Gastrocnemius medialis (tissue), 4 donors: Measurements from ENCODE around the gene DCHS2. TPM values are rescaled to one million over a fixed set of nuclear protein-coding genes. Genes with fewer than 3 reads are reported as not detected.

Experiments
- ATAC-seq, 2 donors: fragments of 150-250 bp; one replicate each; pipeline ENCODE4 v1.9.1; 2016
- DNase-seq, 2 donors: peaks; one replicate each; pipeline ENCODE4 v3.0.0-alpha.2; 2019
- H3K27ac ChIP-seq, 4 donors: fragments of 200-600 bp; sonication (generic); 1 replicate in 1 of 4; 2 replicates in 3 of 4; pipeline ENCODE4 v1.5.1; 2016 to 2018; ENCODE audit warnings: mild to moderate bottlenecking in 2 of 4, moderate library complexity in 1 of 4
- H3K27me3 ChIP-seq, 3 donors: fragments of 200-600 bp; sonication (generic) in 2 of 3; 1 replicate in 1 of 3; 2 replicates in 2 of 3; pipeline versions ENCODE4 v1.5.1 to v1.6.0; 2016 to 2019; ENCODE audit warnings: mild to moderate bottlenecking in 1 of 3, moderate library complexity in 1 of 3
- H3K36me3 ChIP-seq, 2 donors: fragments of 200-600 bp; sonication (generic) in 1 of 2; one replicate each; pipeline ENCODE4 v1.5.1; 2017 to 2018
- H3K4me1 ChIP-seq, 2 donors: fragments of 200-600 bp; sonication (generic) in 1 of 2; one replicate each; pipeline ENCODE4 v1.5.1; 2016 to 2017; ENCODE audit warnings: mild to moderate bottlenecking in 2 of 2
- H3K4me3 ChIP-seq, 4 donors: fragments of 200-600 bp; sonication (generic) in 3 of 4; 1 replicate in 1 of 4; 2 replicates in 3 of 4; pipeline ENCODE4 v1.5.1; 2016 to 2019; ENCODE audit warnings: mild to moderate bottlenecking in 2 of 4
- H3K9me3 ChIP-seq, 3 donors: fragments of 200-600 bp; sonication (generic) in 2 of 3; 1 replicate in 1 of 3; 2 replicates in 2 of 3; pipeline ENCODE4 v1.5.1; 2016 to 2019
- POLR2A ChIP-seq, 2 donors: fragments of 450-650 bp; IDR thresholded peaks; one replicate each; pipeline ENCODE4 v1.6.1; 2017; ENCODE audit warnings: antibody characterized with exemption in 2 of 2, mild to moderate bottlenecking in 2 of 2, moderate library complexity in 2 of 2
- in situ Hi-C, 4 donors: fragments of 200-750 bp; cut with MboI; loops; one replicate each; pipeline versions ENCODE4 v1.15.0 to v1.8.0; 2017; ENCODE audit warnings: low sequenced_read_pairs in 4 of 4
- intact Hi-C: fragments of 100-400 bp; cut with DNase I; formaldehyde crosslinking; loops from one replicate; pipeline ENCODE4 v1.15.1; 2023; ENCODE audit warnings: low total_unique reads
- total RNA-seq, 4 donors: library from RNA; depleted of rRNA; stranded (reverse); fragments of >200 nt; gene quantifications; one replicate each; pipeline versions ENCODE4 v1.1.0 to v1.2.3, GENCODE V29; 2016
- TF ChIP-seq, protein P1 (sequence below), 5 experiments: fragments of 450-650 bp in 3 of 5; fragments of 200-600 bp in 2 of 5; sonication (generic) in 2 of 5; IDR thresholded peaks in 4 of 5; conservative IDR thresholded peaks in 1 of 5; 1 replicate in 4 of 5; 2 replicates in 1 of 5; pipeline ENCODE4 v1.5.1; 2016 to 2019; ENCODE audit warnings: antibody characterized with exemption in 5 of 5, mild to moderate bottlenecking in 3 of 5, moderate library complexity in 3 of 5

DCHS2 gene, protein sequence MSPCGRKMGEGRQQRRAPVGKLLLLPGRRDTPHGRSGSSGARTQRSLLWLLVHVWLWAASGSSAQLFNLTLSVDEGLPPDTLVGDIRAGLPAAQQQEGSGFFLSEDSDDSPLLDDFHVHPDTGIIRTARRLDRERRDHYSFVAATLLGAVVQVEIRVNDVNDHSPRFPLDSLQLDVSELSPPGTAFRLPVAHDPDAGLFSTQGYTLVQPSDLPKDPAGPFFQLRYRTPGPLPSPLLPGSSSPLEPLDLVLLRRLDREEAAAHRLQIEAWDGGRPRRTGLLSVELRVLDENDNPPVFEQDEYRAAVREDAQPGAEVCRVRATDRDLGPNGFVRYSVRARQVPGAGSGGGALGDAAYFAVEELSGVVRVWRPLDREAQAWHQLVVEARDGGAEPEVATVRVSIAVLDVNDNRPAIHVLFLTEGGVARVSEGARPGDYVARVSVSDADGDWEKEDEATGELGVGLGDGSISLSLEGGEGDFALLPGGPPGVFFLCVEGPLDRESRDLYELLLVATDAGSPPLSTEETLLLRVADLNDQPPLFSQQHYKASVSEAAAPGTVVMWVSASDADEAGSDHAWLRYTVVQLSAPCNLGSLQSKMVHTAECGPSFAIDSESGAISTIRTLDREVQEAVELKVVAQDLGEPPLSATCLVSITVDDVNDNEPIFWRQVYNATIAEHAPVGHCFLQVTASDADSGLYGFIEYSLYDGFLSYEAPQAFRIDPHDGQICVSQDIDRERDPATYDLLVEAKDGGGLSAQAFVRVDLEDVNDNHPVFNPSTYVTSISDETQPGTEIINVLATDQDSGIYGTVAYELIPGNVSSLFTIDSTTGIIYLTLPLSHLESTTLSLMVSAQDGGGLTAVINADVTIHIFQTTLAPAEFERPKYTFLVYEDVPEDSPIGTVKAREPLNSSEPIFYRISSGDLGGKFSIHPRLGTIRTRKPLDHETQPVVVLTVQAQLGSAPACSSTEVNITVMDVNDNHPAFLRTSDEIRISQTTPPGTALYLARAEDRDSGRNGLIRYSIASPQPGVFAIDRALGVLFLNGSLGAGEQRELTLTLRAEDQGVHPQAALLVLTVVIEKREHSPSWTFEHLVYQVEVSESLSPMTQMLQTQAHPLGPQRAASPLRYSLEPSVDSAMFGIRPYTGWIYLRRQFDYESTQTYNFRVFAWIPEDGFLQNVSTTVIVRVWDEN (N-terminal part only)
- total RNA-seq = under 1 TPM; under 0.01 to 0.18 (median 0.04) TPM

DNA sequence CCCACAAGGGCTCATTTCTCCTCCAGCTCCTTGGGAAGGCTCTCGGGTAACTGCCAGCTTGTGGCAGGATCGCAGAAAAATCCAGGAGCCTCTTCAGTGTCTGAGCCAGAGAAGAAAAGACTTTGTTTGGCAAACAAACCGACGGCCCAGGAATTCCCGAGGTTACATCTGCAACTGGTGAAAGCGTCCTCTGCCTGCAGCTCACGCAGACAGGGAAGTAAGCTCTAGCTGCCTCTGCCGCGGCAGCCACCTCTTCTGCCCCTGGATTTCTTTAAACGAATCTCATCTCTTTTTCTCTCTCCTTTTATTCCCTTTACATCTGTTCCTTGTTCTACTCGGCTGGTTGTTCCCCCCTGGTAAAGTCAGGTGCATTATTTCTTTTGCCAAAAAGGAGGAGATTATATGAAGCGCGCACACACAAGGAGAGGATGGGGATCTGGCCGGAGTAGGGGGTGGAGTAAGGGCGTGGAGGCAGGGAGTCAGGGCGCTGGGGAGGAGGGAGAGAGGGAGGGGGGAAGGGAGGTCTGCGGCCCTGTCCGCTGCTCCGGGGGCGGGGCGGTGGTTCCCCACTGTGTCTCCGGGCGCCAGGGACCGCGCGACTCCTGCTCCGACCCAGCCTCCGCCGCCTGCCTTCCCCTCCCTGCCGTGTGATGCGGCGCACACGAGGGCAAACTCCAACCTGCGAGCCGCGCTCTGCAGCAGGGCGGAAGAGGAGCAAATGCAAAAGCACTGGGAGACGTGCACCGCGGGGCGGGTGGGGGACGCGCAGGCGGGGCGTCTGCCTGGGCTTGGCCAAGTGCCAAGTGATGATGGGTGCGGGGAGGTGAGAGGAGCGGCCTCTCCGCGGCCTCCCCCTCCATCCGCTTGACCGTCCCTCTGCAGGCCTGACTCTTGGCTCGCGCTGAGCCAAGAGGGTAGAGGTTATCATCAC is at the start of gene DCHS2:
DCHS2 (minus strand) TSS at position 459 of the 931 bp plus-strand sequence; CDS start at position 15, 444 bp downstream.
- H3K36me3 ChIP-seq = no peaks in the 10 kb centered on the region
- TF ChIP-seq, protein P1, sequence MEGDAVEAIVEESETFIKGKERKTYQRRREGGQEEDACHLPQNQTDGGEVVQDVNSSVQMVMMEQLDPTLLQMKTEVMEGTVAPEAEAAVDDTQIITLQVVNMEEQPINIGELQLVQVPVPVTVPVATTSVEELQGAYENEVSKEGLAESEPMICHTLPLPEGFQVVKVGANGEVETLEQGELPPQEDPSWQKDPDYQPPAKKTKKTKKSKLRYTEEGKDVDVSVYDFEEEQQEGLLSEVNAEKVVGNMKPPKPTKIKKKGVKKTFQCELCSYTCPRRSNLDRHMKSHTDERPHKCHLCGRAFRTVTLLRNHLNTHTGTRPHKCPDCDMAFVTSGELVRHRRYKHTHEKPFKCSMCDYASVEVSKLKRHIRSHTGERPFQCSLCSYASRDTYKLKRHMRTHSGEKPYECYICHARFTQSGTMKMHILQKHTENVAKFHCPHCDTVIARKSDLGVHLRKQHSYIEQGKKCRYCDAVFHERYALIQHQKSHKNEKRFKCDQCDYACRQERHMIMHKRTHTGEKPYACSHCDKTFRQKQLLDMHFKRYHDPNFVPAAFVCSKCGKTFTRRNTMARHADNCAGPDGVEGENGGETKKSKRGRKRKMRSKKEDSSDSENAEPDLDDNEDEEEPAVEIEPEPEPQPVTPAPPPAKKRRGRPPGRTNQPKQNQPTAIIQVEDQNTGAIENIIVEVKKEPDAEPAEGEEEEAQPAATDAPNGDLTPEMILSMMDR (IDR thresholded peaks at IDR 0.05 in 4 of 5, conservative IDR thresholded peaks at IDR 0.05 in 1 of 5) = no peak
- no peak for TF ChIP-seq POLR2A (IDR thresholded peaks at IDR 0.05)
- H3K27me3 ChIP-seq = peaks cover 17 to 42% (median 34%) of the 10 kb centered on the region in 3 donors
- in situ Hi-C loops = no loop called here
- H3K4me1 ChIP-seq = peaks cover 4 to 11% of the 10 kb centered on the region in 2 donors
- no peaks in the 10 kb centered on the region for H3K9me3 ChIP-seq
- no peak for DNase-seq
- no peak within 1 kb of the TSS for H3K27ac ChIP-seq
- ATAC-seq = no peak
- intact Hi-C loops = loop anchor here (10.0 kb wide), 1 partner anchor 77 kb away; no protein-coding TSS in a partner anchor
- H3K4me3 ChIP-seq = peak within 1 kb of the TSS; percentile 38 to 39 (median 38)

DNA sequence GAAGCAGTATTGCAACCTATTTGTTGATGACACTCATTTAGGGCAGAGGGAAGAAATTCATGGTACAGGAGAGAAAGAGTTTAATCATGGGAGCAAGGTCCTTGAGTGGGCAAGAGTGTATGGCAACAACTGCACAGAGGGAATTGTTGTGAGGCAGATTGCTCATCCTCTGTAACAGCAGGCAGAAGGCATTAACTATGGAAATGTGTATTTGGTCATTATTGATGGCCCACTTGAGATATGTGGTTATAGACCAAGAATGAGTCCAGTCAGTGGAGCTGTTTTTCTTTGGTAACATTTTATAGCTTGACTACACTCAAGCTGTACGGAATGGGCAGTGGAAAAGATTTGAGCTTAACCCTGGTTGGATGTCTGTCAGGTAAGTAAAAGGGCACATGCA is 42.7 kb upstream of the DCHS2 start:
- H3K4me1 ChIP-seq = no peaks in the 10 kb centered on the region
- H3K9me3 ChIP-seq = no peaks in the 10 kb centered on the region
- no peaks in the 10 kb centered on the region for H3K27me3 ChIP-seq
- intact Hi-C loops (no loop called here), in situ Hi-C loops (no loop called here)
- ATAC-seq (no peak), DNase-seq (no peak)
- H3K4me3 ChIP-seq = no peak overlapping the region
- no peak overlapping the region for H3K27ac ChIP-seq
- peaks cover 8 to 37% of the 10 kb centered on the region in 2 donors for H3K36me3 ChIP-seq
- no peak for TF ChIP-seq POLR2A (IDR thresholded peaks at IDR 0.05)
- TF ChIP-seq, protein P1 (IDR thresholded peaks at IDR 0.05 in 4 of 5, conservative IDR thresholded peaks at IDR 0.05 in 1 of 5) = no peak

DNA sequence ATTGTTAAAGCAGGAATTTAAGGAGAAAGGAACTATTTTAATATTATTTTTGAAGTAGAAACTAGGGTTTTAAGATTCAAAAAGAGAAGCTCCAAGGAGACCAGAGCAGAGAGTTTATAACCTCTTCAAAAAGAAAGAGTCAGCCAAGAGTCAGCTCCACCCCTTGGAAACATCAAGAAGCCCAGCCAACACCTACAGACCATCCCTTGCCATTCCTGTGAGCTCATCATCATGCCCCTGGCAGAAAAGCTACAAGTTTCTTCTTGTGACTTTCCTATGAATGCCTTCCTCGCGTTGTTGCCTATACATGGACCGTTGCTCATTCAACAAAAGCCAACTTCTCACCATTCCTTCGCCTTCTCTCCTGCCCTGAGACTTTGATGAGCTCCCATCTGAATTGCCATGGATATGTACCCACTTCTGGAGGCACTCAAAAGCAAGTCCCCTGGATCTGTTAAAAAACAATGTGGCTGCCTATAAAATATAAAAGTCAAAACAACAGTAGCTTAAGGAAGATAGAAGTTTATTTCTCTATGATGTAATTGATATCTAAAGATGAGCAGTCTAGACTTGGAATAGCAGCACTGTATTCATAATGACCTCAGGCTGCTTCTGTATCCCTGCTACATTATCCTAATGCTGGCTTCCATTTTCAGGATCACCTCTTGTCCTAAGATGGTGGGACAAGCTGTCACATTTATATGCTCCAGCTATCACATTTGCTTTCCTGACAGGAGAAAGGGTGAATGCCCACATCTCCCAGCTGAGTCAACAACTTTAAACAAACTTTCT is 38.3 kb upstream of the DCHS2 start:
- no peak overlapping the region for H3K4me3 ChIP-seq
- intact Hi-C loops (no loop called here), in situ Hi-C loops (no loop called here)
- no peaks in the 10 kb centered on the region for H3K4me1 ChIP-seq
- no peaks in the 10 kb centered on the region for H3K9me3 ChIP-seq
- no peak for TF ChIP-seq POLR2A (IDR thresholded peaks at IDR 0.05)
- TF ChIP-seq, protein P1 (IDR thresholded peaks at IDR 0.05 in 4 of 5, conservative IDR thresholded peaks at IDR 0.05 in 1 of 5) = no peak
- H3K36me3 ChIP-seq = no peaks in the 10 kb centered on the region
- DNase-seq (no peak), ATAC-seq (no peak)
- no peaks in the 10 kb centered on the region for H3K27me3 ChIP-seq
- H3K27ac ChIP-seq = no peak overlapping the region
